NCI-H187 (cell line): ENCODE data around the gene TMEM225B.
"Not testable (repeated sequence)": the region's sequence is repeated elsewhere in the genome, so short reads cannot be mapped to it uniquely, and the experiment has no call there.

Experiments
- DNase-seq, 2 experiments: peaks; one replicate each; lab custom pipeline; 2025; lab: John Stamatoyannopoulos, UW

The TMEM225B gene

DNA sequence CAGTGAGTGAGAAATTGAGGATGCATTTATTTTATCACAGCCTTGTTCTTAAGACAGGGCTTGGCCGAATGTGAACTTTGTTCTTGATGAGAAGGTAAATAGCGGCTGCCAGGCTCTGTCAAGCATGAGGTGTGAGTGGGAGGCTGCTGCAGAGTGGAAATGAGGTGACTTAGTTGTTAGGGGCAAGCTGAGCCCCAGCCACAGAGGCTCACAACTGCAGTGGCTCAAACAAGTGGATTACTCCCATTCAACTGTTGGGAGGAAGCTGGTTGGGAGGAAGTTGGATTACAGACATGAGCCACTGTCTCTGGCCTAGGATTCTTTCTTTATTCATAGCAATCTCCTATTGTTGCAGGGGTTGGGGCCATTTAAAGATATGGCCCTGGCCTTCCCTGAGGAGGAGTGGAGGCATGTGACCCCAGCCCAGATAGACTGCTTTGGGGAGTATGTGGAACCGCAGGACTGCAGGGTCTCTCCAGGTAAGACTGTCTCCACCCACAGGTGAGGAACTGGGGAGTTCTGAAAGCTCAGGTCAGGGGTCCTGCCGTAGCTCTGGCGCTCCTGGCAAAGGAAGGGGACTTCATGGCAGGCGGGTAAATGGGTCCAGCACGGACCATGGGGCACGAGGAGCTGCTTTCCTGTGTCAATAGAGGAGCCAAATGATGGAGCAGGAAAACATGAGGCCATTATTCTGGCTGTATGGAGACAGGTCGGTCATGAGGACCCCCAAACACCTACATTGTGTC lies 25.8 kb downstream of the TMEM225B start:
- no peak for DNase-seq

DNA sequence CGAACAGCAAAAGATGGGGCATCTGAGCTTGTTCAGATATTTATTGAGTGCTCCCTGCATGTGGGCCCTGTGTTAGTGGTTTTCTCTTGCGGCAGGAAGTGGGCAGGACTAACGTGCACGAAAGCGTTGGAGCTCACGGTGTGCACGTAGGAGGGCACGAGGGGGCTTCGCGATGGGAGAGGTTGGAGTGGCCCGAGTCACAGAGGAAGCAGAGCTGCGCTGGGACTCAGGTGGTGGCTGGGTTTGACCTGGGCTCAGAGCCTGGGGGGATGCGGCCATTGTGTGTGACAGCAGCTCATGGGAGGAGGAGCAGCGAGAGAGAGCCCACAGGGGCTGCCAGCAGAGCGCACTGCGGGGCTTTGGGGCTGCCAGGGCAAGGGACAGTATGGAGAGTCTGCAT lies 26.4 kb downstream of the TMEM225B start:
- DNase-seq, result no peak

DNA sequence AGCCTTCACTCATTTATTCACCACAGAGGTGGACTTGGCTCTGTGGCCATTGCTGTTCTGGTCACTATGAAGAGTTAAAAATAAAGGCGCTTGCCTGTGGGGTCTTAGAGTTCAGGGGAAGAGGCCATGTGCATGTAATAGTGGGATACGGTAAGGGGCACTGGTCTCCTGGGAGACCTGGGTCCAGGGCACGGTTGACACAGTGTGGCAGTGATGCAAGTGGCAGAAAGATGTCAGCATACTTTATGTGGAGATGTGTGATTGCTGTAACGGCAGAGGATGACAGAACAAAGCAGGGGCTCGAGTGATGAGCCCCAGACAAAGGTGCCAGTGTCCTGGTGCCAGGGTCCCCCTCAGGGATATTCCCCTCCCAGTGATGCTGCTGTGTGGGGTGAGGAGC lies 27.3 kb downstream of the TMEM225B start:
- no peak for DNase-seq

DNA sequence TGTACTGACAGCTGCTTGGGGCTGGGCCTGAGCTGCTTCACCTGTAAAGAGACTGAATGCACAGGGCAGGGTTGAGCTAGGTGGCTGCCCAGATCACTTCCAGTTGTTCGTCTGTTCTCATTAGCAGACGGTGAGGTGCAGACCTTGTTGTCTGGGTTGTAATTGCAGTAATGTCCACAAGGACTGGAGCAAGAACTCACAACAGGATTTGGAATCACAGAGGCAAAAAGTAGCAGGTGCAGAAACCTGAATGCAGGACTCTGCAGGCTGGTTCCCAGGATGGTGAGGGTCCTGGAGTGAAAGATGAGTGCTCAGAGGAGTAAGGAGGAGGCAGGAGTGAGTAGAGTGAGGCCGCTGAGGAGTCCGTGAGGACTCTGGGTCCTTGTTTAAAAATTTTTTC lies 27.9 kb downstream of the TMEM225B start:
- no peak for DNase-seq

DNA sequence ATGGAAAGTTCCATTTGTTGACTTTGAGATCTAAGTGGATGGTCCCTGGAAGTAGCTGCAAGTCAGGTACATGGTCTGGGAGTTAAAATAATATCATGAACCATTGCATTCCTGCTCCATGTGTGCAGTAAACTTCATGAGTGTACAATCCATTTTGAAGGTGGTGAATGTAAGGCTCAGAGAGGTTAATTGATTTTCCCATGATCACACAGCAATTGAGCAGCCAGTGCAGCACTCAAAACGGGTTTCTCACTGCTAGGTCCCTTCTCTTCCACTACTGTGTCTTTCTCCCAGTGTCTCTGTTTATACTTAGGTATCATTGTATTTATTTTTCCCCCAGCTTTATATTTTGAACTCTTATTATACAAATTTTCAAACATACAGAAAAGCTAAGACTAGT lies 28.6 kb downstream of the TMEM225B start:
- no peak for DNase-seq

DNA sequence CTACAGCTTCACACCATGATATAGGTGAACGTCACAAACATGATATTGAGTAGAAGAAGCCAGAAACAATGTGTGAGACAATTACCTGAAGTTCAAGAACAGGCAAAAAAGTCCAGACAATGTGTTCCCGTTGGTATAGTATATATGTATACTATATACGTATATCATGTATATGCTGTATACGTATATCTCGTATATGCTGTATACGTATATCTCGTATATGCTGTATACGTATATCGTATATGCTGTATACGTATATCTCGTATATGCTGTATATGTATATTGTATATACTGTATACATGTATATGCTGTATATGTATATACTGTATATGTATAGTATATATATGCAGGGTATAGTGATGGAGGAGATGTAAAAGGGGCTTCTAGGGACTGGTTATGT lies 29.4 kb downstream of the TMEM225B start:
- no peak for DNase-seq

DNA sequence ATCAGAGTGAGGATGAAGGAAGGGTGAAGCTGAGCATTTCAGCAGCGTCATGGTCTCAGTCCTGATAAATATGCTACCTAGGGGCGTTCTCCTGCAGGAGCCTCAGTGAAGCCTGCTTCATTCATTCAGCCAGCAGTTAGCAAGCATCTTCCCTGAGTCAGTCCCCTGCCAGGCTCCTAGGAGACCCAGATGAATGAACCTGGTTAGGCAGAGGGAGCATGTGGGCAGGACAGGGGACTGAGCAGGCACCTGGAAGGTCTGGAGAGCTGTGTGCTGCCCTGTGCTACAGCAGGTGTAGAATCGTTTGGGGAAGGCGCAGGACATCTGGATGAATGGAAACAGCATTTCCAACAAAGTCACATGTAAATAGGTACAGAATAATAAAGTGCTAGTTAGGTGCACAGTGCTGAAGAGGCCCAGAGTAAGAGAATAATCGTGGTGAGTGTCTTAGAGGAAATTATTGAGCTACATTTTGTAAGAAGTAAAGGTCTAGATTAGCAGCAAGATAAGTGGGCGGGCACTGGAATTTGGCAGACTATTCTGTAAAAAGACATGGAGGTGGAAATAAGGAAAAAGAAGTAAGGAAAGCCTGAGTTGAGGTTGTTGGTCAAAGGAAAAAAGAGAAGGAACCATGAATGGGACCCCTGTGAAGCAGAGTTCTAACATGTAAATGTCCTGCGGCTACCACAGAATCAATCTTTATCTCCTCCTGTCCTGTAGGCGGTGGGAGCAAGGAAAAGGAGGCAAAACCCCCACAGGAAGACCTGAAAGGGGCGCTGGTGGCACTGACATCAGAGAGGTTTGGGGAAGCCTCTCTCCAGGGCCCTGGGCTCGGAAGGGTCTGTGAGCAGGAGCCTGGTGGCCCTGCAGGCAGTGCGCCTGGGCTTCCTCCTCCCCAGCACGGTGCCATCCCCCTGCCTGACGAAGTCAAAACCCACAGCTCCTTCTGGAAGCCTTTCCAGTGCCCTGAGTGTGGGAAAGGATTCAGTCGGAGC lies 30.7 kb downstream of the TMEM225B start:
- no peak for DNase-seq

DNA sequence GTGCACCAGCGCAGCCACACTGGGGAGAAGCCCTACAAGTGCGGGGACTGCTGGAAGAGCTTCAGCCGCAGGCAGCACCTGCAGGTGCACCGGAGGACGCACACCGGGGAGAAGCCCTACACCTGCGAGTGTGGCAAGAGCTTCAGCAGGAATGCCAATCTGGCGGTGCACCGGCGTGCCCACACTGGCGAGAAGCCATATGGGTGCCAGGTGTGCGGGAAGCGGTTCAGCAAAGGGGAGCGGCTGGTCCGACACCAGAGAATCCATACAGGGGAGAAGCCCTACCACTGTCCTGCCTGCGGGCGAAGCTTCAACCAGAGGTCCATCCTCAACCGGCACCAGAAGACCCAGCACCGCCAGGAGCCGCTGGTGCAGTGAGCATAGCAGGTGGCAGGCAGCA lies 31.6 kb downstream of the TMEM225B start:
- no peak for DNase-seq

DNA sequence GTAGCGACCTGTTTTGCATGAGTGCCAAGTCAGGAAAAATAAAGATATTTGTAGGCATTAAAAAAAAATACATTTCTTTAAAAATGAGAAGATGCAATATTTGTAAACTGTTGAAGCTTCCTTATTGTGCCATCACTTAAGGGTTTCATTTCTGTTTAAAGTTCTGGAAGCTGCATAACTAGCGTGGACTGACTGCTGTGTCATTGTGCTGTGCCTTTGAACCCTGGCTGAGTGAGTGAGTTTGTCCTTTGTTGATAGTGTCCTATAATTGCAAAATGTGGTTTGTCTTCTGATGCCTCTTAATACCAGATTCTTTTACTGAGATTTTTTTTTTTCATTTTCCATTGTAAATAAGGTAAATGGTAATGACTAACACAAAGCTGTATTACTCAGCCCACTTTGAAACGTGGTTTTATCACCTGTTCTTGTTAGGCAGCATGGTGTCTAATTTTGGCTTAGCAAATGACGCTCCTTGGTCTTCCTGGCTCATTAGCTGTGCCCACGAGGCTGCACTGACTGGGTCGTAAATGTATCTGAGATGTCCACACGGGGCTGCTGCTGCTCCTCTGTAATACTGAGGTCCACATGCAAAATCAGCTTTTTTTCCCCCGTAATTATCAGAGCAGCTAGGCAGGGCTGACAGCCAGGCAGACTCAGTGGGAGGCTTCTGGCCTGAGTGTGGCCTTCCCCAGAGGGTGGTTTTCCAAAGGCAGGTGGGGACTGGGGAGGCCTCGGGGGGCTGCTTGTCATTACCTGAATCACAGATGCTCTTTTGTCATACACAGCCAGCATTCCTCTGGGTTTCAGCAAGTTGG lies 33.4 kb downstream of the TMEM225B start:
- DNase-seq, result no peak

DNA sequence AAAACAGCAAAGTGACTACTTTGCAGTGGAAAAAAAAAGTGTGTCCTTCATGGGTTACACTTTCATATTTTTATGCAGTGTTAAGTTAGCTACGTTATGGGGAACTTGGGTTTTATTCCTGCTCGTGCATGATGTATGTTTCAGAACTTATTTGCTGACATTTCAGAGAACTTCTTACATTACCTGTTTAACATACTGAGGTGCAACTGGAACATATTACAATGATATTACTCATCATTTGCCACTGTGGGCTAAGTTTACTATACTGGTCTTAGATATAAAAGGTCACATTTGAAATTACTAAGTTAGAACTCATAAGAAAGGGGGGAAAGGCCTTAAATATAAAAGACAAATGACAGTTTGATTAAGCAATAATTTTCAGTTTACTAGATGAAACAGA lies 39.3 kb downstream of the TMEM225B start:
- DNase-seq, result not testable (repeated sequence)

DNA sequence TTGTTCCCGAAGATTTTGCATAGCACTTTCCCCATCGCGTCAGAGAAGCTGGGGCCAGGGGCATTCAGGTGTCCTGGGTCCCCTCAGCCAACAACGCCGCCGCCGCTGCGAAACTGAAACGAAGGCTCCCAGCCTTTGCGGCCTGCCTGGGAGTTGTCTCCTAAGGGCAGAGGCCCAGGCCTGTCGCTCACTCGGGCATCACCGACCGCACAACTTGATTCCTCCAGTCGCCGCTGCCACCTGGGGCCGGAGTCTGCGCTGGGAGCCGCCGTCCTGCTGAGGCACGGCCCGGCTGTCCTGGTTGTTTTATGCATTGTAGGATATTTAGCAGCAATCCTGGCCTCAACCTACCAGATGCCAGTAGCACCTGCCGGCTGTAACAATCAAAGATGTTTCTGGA lies 40.7 kb downstream of the TMEM225B start:
- DNase-seq, result no peak

DNA sequence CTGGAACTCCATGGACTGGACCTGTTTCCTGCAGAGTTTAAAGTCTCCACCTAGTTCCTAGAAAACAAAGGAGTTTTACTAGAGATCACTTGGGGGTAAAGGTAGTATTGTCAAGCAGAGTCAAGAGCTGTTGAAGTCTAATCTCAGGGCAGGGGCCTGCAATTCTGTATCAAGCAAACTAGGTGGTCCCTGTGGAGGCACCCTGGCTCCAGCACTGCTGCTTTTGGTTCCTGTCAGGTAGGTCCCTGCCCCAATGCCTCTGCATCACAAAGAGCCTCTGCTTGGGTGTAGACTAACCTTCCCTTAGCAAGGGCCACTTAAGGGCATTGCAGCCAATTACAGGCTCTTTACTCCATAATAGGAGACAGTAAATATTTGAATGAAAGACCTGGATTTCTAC lies 41.2 kb downstream of the TMEM225B start:
- no peak for DNase-seq

DNA sequence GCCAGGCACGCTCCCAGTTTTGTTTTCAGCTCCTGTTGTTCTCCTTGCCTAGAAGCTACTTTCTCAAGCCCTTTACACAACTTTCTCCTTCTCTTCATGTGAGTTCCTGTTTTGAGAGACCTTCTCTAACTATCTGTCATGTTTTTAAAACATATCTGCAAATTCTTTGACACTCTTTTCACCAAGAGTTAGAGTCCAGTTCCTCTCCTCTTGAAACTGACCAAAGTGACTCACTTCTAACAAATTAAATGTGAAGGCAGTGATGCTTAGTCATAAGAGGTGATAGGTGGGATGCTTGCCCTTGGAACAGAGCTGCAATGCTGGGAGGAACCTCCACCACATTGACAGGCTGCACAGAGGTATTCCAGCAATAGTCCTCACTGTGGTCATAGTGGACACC lies 44.0 kb downstream of the TMEM225B start:
- no peak for DNase-seq

DNA sequence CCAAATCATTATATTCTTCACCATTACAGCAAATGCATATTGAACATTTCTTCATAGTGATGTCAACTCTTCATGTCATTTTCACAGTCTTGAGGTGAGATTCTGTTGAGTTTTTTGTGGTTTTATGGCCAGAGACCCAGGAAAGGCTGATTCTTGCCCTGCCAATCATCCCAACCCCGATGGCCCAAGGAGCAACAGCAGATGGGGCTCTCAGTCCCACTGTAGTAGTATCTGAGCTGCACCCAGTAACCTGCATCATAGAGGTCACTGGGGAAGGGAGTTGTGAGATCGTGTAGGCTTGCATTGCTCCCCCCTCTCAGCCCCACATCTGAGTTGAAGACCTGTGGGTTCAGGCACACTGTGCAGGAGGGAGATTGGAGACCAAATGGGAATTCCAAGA lies 45.4 kb downstream of the TMEM225B start:
- no peak for DNase-seq

DNA sequence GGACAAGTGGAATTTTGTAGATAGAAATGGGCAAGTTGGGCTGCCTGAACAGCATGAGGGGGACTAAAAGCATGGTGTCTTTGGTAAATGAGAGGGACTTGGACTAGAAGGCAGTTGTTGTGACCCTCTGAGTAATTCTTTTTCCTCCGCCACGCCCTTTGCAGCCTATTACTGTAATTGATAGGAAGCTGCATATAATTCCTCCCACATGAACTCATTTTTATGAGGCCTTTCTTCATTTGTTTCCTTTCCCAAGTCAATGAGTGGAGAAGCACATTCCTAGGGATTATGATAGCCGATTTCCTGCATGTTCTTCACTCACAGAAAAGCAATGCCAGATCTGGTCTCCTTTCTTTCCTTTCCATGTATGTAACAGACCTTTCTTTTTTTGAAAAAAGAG lies 46.4 kb downstream of the TMEM225B start:
- no peak for DNase-seq

DNA sequence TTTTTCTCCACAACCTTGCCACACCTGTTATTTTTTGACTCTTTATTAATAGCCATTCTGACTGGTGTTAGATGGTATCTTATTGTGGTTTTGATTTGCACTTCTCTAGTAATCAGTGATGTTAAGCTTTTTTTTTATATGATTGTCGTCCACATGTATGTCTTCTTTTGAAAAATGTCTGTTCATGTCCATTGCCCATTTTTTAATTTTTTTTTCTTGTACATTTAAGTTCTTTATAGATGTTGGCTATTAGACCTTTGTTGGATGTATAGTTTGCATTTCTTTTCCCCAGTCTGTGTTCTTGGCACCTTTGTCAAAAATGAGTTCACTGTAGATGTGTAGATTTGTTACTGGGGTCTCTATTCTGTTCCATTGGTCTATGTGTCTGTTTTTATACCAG lies 47.5 kb downstream of the TMEM225B start:
- DNase-seq, result no peak

DNA sequence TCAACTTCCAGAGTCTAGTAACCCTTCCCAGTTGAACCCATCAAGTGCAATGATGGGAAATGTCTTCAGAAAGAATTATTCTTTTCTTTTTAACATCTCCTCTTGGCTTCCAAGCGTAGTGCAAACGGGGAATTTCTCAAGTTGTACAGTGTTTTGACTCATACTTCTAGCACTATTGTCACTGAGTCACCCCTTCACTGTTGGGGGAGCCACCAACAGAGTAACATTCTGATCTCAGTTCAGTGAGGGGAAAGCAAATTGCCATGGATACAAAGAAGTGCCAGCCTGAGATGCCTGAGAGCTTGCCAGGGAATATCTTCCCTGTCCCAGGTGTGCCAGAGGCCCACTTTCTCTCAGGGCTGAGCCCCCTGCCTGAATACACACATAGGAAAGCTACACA lies 50.8 kb downstream of the TMEM225B start:
- no peak for DNase-seq

DNA sequence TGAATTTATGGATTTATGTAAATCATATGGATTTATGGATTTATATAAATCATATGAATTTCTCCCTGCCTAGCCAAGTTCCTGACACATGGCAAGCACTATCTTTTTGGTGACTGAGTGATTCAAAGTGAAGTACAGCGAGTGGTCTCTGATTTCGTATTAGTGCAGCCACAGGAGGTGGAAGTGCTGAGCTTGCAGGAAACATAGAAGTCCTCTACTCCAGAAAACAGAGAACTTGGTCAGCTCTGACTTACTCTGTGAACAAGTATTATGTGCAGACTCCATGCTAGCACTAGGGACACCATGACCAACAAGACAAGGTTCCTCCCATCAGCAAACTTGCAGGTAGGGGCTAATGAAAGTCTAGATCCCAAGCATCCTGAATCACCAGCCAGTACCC lies 53.2 kb downstream of the TMEM225B start:
- no peak for DNase-seq

DNA sequence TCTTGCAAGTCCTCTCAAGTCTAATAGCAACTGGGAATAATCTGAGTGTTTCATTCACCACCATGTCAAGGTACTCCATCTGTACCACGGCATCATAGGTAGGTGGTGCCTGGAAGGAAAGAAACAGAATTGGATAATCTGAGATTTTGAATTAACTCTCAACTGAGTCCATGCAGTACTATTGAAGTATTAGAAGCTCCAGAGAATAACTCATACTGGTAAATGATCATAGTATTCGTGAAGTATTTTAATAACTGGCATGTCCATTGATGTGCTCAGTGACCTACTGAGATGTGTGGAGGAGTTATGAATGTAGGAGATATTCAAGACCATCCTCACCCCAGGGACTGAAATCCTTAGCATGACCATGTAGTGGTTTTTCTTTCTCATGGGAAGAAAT lies 54.6 kb downstream of the TMEM225B start:
- DNase-seq, result no peak

DNA sequence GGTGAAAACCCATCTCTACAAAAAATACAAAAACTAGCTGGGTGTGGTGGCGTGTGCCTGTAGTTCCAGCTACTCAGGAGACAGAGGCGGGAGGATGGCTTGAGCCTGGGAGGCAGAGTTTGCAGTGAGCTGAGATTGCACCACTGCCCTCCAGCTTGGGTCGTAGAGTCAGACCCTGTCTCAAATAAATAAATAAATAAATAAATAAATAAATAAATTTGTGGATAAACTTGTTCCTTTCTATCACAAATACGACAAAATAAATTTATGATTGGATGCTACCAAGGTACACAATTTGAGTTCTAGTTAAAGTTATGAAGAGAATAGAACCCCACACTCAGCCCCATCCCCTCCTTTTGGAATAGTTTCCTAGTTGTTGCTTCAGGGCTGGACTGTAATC lies 55.2 kb downstream of the TMEM225B start:
- not testable (repeated sequence) for DNase-seq

DNA sequence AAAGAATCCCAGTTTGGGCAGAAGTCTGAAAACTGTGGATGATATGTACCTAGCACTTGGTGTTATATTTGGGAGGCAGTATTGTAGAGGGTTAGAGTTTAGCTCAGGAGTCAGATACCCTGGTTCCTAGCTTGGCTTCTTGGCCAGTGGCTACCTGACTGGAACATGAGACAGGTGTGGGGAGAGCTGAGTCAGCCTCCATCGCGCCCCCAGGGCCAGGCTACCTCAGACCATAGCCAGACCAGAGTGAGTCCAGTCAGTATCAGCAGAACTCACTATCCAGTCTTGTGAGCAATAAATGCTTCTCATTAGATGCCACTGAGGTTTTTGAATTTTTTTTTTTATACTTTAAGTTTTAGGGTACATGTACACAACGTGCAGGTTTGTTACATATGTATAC lies 55.7 kb downstream of the TMEM225B start:
- no peak for DNase-seq

DNA sequence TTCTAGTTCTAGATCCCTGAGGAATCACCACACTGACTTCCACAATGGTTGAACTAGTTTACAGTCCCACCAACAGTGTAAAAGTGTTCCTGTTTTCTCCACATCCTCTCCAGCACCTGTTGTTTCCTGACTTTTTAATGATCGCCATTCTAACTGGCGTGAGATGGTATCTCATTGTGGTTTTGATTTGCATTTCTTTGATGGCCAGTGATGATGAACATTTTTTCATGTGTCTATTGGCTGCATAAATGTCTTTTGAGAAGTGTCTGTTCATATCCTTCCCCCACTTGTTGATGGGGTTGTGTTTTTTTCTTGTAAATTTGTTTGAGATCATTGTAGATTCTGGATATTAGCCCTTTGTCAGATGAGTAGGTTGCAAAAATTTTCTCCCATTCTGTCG lies 56.6 kb downstream of the TMEM225B start:
- DNase-seq, result not testable (repeated sequence)
